ENCODE data around the gene TRMT10A. TPM values are rescaled to one million over a fixed set of nuclear protein-coding genes. Genes with fewer than 3 reads are reported as not detected.

TRMT10A gene
- total and polyA plus RNA-seq, 9 donors = 2.5 to 5.3 (median 3.1) TPM

DNA sequence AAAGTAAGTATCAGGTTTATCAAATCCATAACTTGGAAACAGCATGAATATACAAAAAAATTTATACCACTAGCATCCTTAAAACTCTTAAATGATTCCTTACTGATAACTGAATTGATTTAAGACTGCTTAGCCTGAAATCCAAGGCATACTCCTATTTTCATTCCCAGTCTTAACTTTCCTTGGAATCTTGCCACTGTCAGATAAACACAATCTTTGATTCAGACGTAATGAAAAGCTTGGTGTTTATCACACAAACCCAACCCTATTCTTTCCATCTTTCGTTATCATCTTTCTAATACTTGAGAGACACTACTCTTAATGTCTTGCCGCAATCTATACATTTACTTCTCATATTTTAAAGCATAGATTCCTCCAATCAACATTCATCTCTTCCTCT is 33.9 kb downstream of the TRMT10A start:
- no peak overlapping the region for H3K4me3 ChIP-seq
- H3K4me1 ChIP-seq (ENCODE audit: insufficient read depth) = no peaks in the 10 kb centered on the region
- no peaks in the 10 kb centered on the region for H3K9me3 ChIP-seq
- H3K36me3 ChIP-seq = no peaks in the 10 kb centered on the region
- no peak for TF ChIP-seq EP300 (IDR thresholded peaks at IDR 0.05)
- TF ChIP-seq POLR2A (IDR thresholded peaks at IDR 0.05) = no peak
- no peak for DNase-seq
- WGBS, 3 donors = 60 to 65% (median 61%) methylated on average over 3 of the region's 3 CpGs
- H3K27me3 ChIP-seq = no peaks in the 10 kb centered on the region
- no peak overlapping the region for H3K27ac ChIP-seq
- intact Hi-C loops (cut with DNase I) = no loop called here

DNA sequence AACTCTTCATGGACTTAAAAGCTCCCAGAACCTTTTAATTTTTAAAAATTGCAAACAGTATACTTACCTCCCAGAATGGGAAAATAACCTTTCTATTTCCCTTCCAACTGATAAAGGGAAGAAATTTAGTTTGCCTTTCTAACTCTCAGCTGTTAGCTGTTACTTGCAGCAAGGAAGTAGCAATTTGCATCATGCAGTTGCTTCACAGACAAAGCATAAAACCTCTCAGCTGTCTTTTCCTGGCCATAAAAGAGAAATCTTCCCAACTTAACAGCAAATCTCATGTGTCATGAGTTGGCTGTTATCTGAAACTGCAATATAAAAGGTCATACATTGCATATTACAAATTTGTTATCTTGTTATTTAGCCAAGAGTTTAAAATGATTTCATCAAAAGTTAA is 34.6 kb downstream of the TRMT10A start:
- Histone ChIP-seq H3K4me1 (ENCODE audit: insufficient read depth) (no peaks in the 10 kb centered on the region), H3K36me3 (no peaks in the 10 kb centered on the region), H3K4me3 (no peak overlapping the region), H3K27me3 (no peaks in the 10 kb centered on the region), H3K27ac (no peak overlapping the region), H3K9me3 (no peaks in the 10 kb centered on the region)
- TF ChIP-seq POLR2A (IDR thresholded peaks at IDR 0.05) (no peak), EP300 (IDR thresholded peaks at IDR 0.05) (no peak)
- TF ChIP-seq, protein P1, sequence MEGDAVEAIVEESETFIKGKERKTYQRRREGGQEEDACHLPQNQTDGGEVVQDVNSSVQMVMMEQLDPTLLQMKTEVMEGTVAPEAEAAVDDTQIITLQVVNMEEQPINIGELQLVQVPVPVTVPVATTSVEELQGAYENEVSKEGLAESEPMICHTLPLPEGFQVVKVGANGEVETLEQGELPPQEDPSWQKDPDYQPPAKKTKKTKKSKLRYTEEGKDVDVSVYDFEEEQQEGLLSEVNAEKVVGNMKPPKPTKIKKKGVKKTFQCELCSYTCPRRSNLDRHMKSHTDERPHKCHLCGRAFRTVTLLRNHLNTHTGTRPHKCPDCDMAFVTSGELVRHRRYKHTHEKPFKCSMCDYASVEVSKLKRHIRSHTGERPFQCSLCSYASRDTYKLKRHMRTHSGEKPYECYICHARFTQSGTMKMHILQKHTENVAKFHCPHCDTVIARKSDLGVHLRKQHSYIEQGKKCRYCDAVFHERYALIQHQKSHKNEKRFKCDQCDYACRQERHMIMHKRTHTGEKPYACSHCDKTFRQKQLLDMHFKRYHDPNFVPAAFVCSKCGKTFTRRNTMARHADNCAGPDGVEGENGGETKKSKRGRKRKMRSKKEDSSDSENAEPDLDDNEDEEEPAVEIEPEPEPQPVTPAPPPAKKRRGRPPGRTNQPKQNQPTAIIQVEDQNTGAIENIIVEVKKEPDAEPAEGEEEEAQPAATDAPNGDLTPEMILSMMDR (IDR thresholded peaks at IDR 0.05) = no peak
- DNase-seq = no peak
- intact Hi-C loops (cut with DNase I) = no loop called here

DNA sequence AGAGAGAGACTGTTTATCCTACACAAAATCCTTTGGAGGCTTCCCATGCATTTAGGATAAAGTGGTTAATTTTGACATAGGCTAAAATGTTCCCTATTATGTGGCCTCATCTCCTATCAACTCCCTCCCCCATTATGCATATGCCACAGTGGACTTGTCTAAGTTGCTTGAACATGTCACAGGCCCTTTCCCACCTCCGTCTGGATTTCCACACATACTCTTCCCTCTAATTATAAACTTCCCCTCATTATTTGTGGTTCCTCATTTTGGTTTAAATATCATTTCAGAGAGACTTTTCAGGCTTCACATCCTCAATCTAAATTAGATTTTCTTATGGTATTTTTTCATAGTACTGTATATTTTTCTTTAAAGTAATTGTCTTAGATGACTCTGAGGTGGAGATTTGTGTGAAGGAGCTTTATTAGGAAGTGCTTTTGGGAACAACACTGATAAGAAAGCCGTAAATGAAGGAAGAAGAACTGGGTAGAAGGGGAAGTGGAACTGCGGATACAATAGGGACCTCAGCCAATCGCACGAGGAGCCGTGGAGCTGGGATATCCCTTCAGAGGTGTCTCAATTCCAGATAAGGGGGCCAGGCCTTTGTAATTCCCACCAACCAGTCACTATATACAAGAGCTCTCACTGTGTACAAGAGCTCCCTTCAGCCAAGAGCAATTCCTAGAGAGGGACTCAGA is 45.1 kb downstream of the TRMT10A start:
- TF ChIP-seq POLR2A (IDR thresholded peaks at IDR 0.05) = no peak
- TF ChIP-seq, protein P1 (IDR thresholded peaks at IDR 0.05) = no peak
- no peak for TF ChIP-seq EP300 (IDR thresholded peaks at IDR 0.05)
- H3K27me3 ChIP-seq = no peaks in the 10 kb centered on the region
- no peaks in the 10 kb centered on the region for H3K4me1 ChIP-seq (ENCODE audit: insufficient read depth)
- intact Hi-C loops (cut with DNase I) = no loop called here
- H3K27ac ChIP-seq = no peak overlapping the region
- 64 to 77% (median 69%) methylated on average over 6 of the region's 6 CpGs for WGBS, 3 donors
- H3K9me3 ChIP-seq = no peaks in the 10 kb centered on the region
- DNase-seq = no peak
- no peak overlapping the region for H3K4me3 ChIP-seq
- no peaks in the 10 kb centered on the region for H3K36me3 ChIP-seq

DNA sequence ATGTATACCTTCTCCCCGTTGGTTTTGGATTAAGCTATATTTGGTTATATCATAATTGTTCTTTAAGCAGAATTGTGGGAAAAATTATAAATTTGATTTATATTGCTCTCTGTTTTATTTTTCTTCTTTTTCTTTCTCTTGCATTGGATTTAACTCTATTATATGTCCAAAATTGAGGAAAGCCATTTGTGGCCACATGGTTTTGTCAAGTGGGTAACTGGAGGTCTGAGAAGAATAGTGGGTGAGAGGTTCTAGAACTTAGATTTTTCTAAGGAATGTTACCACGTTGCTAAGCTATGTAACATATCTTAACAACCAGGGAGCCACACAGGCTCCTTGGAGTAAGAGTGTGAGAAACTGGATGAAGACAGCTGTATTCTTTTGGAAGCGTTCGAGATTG is 53.1 kb downstream of the TRMT10A start, which contains the start of gene C4orf17:
TSS of gene C4orf17 (plus strand) at position 301 of the 400 bp plus-strand sequence. CDS start 2,061 bp downstream, outside the sequence.
- H3K36me3 ChIP-seq = no peaks in the 10 kb centered on the region
- intact Hi-C loops (cut with DNase I) = no loop called here
- H3K27me3 ChIP-seq = no peaks in the 10 kb centered on the region
- H3K9me3 ChIP-seq = no peaks in the 10 kb centered on the region
- no peak for DNase-seq
- TF ChIP-seq, protein P1 (IDR thresholded peaks at IDR 0.05) = no peak
- TF ChIP-seq EP300 (IDR thresholded peaks at IDR 0.05) = no peak
- TF ChIP-seq POLR2A (IDR thresholded peaks at IDR 0.05) = no peak
- H3K4me3 ChIP-seq = no peak within 1 kb of the TSS
- H3K4me1 ChIP-seq (ENCODE audit: insufficient read depth) = no peaks in the 10 kb centered on the region
- no peak within 1 kb of the TSS for H3K27ac ChIP-seq
- 72 to 83% (median 78%) methylated on average over 4 of the region's 4 CpGs for WGBS, 3 donors

DNA sequence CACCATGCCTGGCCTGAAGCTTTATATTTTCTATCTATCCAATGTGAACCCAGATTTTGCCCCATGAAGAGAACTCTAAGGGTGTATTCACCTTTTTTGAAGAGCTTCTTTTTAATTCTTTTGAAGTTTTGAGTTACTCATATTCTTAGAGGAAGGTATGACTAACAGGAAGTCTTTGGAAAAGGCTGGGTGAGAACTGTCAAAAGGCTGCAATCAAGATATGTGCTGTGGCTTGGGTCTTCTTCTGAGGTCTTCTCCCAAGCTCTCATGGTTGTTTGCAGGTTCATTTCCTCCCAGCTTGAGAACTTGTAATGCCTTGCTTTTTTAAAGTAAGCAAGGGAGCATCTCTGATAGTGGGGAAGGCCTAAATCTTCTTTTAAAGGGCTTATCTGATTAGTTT is 56.1 kb downstream of the TRMT10A start:
- H3K27ac ChIP-seq = no peak overlapping the region
- no peaks in the 10 kb centered on the region for H3K27me3 ChIP-seq
- no peaks in the 10 kb centered on the region for H3K9me3 ChIP-seq
- no peaks in the 10 kb centered on the region for H3K36me3 ChIP-seq
- H3K4me1 ChIP-seq (ENCODE audit: insufficient read depth) = no peaks in the 10 kb centered on the region
- TF ChIP-seq POLR2A (IDR thresholded peaks at IDR 0.05) (no peak), EP300 (IDR thresholded peaks at IDR 0.05) (no peak)
- TF ChIP-seq, protein P1 (IDR thresholded peaks at IDR 0.05) = no peak
- DNase-seq = no peak
- intact Hi-C loops (cut with DNase I) = no loop called here
- no peak overlapping the region for H3K4me3 ChIP-seq
